Measurements from ENCODE around the gene ARFGEF2.
"Not testable (repeated sequence)": the region's sequence is repeated elsewhere in the genome, so short reads cannot be mapped to it uniquely, and the experiment has no call there.

ARFGEF2 gene

DNA sequence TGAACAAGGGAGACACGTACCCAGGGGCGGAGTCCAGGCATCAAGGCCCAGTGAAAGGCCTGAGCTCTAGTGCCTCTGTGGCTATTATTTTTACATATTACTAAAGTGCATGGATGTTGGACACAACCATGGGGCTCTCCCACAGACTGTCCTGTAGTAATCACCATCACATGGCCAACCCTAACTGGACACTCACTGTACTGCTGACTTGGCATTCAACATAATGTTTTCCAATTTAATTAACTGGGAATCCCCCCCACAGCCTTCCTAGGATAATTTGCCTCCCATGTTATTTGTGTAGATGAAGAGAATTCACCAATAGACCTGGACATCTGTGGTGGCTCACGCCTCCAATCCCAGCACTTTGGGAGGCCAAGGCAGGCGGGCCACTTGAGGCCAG lies 34.5 kb downstream of the ARFGEF2 start:
- DNase-seq: no peak

DNA sequence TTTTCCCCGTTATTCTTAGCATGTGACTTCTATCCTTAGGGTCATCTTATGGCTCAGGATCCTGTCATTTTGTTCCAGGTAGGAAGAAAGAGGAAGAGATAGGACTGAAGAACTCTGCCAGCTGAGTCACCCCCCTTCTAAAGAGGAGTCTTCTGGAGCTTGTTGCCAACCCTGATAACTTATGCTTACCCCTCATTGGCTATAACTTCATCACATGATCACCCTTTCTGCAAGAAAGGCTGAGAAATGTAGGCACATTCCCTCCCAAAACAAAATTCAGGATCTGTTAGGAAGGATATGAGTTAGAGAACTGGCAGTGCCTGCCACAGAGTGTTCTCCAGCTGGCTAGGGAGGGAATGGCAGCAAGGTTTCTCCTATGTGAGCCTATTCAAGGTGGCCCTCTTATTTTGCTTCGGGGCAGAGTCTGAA lies 35.6 kb downstream of the ARFGEF2 start:
- DNase-seq: no peak

DNA sequence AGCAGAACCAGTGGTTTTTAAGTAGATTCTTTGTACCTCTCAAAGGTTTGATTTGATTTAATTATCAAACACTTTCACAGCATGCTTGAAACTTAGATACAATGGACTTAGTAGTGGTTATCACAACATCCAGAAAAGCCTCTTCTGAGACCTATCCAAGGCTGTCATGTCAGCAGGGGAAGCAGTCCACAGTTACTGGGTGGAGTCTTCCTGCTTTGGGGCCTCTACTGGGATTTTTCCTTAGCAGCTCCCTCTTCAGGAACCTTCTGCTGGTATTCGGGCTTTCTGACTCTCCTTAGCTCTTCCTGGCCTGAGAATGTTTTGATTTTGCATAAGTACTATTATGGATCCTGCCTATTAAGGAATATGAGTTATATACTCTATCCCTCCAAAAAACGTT lies 36.0 kb downstream of the ARFGEF2 start:
- no peak for DNase-seq

DNA sequence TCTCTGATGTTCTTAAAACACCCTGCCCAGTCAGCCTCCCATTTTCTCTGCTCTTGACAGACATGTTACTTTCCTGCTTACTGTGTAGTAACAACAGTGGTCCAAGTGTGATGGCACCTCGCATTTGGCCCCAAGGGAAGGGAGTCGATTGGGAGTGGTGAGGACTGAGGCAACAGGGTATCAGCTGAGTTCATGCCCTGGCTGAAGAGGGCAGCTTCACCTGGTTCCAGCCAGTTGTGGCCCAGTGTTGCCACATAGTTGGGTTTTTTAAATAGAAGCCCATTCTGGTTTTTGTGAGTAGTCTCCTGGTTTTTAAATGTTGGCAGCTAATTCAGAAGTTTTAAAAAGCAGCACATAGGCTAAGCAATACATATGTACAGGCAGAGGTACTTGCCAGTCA lies 37.2 kb downstream of the ARFGEF2 start:
- DNase-seq: no peak

DNA sequence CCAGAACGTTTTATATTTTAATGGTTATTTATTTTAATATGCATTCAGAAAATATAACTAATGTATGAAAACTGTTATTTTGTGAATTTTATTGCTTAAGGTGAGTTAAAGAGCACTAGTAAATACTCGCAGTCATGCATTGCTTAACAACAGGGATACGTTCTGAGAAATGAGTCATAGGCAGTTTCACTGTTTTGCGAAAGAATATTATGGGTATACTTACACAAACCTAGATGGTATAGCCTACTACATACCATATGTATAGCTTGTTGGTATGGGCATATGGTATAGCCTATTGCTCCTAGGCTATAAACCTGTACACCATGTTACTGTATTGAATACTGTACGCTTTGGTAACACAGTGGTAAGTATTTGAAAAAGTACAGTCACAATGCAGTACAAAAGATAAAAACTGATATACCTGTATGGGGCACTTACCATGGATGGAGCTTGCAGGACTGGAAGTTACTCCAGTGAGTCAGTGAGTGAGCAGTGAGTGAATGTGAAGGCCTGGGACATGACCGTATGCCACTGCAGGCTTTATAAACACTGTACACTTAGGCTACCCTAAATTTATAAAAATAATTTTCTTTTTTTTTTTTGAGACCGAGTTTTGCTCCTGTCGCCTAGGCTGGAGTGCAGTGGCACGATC lies 38.5 kb downstream of the ARFGEF2 start:
- no peak for DNase-seq

DNA sequence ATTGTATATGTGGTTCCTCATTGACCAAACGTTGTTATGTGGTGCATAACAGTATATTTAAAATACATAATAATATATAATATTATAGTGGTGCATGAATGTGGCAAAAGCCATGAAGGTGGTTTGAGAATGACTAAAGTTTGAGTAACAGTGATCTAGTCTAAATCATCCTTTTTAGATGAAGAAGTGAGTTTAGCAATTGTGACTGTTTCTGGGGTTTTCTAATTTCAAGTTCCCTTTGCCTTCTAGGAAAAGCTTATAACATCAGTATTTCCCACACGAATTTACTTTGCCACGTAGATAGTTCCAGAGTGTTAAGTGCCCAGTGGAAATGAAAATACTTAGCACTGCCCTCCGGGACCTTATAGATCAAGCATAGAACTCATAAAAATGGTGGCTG lies 40.9 kb downstream of the ARFGEF2 start:
- no peak for DNase-seq

DNA sequence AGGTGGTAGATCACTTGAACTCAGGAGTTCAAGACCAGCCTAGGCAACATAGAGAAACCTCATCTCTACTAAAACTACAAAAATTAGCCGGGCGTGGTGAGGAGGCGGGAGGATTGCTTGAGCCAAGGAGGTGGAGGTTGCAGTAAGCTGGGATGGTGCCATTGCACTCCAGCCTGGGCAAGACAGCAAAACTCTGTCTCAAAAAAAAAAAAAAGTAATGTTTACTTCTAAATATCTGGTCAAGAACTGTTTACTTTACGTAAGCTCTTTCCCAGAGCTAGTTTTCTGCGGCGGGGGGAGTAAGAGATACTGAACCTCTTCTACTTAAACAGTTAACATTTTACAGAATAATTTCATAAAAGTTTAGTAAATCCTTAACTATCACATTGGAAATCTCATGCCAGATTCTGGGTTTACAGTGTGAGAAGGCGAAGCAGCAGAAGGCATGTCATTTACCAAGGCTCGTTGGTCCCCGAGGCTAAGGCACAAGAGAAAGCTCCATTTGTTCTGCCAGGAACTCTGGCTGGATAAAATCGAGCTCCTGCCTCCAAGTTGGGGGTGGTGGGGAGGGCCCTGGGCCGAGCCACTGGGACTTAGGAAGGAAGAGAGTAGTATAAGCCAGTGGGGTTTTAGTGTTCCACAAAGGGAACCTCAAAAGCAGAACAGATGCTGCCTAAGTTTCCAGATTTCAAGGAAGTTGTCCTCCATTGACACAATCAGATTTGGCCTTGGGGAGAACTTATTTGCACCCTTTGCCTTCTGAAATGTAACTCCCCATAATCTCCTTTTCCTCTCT lies 41.7 kb downstream of the ARFGEF2 start:
- no peak for DNase-seq

DNA sequence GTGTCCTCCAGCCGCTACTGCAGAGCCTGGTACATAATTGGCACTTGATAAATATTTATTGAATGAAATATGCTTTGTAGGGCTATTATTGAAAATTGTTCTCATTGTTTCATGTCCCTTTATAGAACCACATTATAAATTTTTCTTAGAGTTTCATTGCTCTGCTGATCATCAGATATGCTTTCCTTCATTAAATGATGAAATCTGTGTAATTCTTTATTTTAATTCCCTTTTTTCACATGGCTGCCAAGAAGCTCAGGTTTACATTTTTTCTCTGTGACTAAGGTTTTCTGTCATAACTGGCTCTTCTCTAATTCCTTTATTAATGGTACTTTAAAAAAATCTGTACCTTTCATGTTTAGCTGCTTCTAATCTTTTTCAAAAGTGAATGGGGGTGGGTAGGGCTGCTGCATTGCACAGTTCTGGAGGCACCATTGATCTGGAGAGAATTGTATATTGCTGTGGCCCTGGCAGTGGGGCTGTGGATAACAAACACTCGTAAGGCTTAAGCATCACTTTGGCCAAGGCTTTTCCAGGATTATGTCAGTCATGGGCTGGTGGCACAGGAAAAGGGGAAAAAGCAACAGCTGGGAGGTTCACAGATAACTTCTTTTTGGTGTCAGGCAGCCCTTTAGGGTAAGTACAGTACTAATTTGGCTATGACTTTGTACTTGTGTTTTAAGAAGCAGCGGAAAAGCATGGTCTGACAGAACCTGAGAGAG lies 43.8 kb downstream of the ARFGEF2 start:
- no peak for DNase-seq

DNA sequence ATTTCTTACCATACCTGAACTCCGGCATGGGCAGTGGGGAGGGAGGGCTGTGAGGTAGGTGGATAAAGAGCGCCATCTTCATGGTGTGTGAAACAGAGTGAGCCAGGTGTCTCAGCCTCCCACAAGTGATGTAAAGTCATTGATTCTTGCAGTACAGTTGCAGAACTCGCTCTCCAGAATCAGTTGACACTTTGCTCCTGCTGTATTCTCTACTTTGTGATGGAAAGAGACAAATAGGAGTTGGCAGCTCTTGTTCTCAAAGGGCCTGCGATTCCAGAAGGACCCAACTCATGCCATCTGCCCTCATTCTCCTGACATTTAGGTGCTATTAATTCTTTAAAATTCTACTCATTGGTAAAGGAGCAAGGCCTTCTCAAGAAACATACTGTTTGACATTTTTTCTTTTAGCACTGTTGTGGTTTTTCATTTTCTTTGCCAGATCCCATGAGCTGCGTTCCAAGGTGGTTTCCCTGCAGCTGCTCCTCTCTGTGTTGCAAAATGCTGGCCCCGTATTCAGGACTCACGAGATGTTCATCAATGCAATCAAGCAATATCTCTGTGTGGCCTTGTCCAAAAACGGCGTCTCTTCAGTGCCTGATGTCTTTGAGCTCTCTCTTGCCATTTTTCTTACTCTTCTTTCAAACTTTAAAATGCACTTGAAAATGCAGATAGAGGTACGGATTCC lies 49.3 kb downstream of the ARFGEF2 start:
- no peak for DNase-seq

DNA sequence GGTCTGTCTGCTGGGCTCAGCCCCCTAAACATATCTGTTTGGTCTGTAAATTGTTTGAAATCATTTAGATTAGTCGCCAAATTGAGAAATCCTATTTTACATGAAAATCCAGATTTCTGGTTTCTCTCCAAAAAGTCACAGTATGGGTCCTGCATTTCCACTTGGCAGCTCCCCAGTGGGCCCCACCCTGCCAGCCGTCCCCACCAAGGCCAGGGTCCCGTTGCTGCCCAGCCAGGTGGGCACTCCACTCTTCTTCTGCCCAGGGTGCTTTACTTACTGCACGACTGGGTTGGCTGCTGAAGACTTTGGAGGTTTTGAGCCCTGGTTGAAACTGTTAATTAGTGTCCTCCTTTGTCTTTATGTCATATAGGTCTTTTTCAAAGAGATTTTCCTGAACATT lies 50.4 kb downstream of the ARFGEF2 start:
- no peak for DNase-seq

DNA sequence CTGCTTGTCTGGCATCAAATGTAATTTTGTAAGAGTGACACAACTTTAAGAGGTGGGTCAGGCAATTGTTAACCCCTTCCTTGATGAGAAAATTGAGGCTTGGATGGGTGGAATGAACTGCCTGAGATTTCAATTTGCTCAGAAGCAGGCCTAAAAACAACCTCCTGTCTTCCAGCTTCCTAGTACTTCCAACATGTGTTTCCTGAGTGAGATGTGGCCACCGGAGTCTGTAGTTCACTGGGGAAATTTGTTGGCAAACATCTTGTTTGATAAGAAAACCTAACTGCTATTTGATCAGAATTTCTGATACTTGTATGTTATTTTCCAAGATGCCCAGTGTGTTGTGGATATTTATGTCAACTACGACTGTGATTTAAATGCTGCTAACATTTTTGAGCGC lies 51.3 kb downstream of the ARFGEF2 start:
- no peak for DNase-seq

DNA sequence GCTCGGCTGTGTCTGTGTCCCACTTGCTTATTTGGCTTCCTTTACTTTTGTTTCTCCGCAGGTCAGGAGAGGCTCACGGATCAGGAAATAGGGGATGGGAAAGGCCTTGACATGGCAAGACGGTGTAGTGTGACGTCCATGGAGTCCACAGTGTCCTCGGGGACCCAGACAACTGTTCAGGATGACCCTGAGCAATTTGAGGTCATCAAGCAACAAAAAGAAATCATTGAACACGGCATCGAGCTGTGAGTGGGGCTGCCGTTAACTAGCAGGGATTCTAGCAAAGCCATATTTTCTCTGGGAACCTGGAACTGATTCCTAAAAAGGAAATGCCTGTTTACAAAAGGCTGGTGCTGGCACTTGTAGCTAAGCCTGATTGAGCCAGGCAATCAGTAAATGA lies 54.4 kb downstream of the ARFGEF2 start:
- DNase-seq: peak; percentile 34

DNA sequence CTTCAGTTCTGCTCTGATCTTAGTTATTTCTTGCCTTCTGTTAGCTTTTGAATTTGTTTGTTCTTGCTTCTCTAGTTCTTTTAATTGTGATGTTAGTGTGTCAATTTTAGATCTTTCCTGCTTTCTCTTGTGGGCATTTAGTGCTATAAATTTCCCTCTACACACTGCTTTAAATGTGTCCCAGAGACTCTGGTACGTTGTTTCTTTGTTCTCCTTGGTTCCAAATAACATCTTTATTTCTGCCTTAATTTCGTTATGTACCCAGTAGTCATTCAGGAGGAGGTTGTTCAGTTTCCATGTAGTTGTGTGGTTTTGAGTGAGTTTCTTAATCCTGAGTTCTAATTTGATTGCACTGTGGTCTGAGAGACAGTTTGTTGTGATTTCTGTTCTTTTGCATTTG lies 58.5 kb downstream of the ARFGEF2 start:
- DNase-seq: not testable (repeated sequence)

DNA sequence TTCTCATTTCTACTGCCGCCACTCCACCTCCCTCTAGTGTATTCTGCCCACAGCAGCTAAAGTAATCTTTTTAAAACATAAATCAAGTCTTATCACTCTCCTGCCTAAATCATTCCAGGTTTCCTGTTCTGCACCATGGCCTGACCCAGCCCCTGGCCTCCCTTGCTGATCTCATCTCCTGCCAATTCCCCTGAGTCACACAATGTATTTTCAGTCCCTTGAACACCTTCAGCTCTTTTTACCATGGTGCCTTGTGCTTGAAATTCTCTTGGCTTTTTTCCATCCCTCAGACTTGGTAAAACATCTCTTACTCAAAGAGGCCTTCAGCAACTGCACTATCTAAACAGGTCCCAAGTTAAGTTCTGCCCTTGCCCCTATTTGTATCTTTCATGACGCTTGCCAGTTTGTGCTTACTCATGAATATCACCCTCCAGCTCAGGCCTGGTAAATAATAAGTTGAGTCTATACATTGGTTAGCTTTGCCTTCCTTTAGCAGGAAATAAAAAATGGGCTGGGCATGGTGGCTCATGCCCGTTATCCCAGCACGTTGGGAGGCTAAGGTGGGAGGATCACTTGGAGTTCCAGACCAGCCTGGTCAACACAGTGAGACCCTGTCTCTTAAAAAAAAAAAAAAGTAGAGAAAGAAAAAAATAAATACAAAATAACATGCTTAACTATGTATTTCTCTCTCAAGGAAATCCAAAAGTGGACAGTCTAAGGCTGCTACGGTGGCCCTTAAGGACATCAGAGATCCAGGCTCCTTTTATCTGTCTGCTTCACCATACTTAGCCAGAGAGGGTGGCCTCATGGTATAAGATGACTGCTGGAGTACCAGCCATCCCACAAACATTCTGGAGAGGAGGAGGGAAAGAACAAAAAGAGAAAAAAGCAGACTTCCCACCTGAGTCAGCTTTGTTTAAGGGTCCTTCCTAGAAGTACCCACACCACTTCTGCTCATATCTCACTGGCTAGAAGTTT lies 62.2 kb downstream of the ARFGEF2 start:
- no peak for DNase-seq

DNA sequence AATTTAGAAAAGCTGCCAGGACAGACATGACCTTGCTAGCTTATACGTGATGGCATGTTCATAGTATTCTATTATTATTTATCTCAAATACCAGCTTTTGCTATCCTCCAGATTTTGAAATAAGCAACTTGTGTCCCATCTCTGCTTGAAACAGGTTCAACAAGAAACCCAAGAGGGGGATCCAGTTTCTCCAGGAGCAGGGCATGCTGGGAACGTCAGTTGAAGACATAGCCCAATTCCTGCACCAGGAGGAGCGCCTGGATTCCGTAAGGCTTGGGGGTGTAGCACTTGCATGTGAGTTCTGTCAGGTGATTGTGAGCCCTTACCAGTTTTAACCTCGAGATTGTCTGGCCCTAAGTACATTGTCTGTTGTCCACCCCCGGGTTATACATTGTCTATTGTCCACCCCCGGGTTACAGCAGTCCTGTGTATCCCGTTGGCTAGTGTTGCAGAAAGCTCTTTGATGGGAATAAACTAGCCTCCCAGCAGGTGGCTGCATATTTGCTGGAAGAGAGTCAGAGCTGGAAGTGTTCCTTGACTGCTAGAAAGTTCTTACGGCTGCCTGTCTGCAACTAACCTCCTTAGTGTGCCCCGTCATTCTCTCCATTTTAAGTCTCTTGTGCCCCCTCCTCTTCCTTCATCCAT lies 63.2 kb downstream of the ARFGEF2 start:
- no peak for DNase-seq

DNA sequence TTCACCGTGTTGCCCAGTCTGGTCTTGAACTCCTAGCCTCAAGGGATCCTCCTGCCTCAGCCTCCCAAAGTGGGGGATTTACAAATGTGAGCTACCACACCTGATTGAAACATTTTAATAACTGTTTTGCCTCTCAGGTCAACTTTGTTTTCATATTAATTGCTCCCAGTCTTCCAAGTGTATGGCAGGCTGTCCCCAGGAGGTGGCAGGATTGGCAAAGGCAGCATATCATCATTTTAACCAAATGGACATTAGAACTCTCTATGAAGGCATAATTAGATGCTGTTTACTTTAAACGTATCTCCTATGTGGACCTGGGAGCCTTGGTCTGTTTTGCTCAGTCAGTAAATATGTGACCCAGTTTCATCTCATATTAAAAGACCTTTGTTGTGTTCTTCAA lies 65.4 kb downstream of the ARFGEF2 start:
- peak; percentile 44 for DNase-seq

DNA sequence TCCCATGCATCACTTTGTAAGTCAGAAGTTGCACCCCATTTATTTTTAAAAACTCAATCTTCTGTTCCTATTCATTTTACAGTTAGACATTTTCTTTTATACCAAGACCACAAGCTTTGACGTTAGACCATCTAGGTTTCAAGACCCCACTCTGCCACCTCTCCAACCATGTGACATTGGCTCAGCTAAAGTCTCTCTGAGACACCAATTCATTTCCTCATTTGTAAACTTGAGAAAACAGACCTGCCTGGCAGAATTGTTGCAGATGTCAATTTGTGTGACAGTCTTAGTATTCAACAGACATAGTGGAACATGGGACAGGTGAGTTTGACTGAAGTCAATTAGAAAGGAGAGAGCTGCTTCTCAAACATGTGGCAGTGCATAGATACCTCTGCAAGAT lies 69.0 kb downstream of the ARFGEF2 start:
- no peak for DNase-seq

DNA sequence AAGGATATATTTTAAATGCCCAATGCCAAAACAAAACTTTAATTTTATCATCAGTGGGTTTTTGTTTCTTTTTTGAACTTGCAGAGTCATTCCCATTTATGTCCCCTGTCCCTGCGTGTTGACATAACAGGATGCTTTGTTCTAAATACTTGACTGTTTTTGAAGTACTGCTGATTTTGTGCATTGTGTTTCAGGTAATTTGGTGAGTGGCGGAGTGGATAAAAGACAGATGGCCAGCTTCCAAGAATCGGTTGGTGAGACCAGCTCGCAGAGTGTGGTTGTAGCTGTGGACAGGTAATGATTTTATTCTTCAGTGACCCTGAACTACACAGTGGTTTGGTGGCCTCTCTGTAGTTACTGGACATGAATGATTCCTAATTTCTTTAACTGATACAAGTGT lies 74.1 kb downstream of the ARFGEF2 start:
- DNase-seq: peak; percentile 73

DNA sequence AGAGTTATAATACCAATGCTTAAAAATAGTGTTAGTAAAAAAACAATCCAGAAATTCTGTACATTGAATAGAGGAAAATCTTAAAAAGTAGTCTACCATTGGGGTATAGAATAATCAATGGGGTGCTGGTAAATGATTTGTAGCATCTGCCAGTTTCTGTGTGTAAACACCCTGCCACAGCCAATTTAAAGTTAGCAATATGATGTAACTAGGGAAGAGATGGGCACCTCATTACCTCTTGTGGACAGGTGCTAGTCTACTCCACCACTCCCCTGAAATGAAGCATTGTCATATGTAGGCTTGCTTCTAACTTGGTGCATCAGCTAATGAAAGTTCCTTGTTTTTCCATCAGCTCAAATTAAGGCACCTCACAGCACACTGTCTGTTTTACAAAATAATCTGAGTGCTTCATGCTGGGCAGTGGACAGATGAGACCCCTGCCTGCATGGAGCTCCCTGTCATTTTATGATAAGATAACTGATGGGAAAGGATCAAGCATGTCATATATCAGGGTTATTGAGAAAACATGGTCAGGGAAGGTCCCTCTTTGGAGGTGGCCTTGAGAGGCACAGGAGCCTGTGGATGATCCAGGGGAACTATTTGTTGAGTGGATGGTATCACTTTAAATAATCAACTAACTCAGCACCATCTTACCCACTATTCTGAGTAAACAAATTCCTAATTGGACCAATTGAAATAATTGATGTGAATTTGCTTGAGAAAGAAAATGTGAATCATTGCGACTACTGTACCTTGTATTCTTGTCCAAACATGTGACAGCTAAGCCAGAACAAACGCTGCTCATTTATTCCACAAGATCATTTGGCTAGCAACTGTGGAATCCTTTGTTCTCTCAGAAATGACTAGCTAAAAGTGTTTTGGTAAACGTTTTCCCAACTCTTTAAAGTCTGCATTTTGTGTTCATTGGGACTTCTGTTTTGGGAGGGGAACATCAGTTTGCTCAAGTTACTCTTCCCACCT lies 78.7 kb downstream of the ARFGEF2 start:
- DNase-seq: no peak

DNA sequence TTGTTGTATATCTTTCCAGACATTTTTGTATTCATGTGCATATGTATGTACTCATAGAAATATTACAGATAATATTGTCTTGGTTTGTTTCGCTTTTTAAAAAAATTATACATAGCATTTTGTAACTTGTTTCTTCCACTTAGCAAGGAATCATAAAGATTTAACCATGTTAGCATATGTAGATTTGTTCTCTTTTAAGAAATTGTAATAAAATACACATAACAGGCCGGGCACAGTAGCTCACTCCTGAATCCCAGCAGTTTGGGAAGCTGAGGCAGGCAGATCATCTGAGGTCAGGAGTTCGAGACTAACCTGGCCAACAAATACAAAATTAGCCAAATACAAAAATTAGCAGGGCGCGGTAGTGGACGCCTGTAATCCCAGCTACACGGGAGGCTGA lies 80.2 kb downstream of the ARFGEF2 start:
- DNase-seq: no peak
